NAMALWA (cell line): ENCODE results near the gene TM4SF5.
A peak's percentile ranks its signal among the peaks of the same experiment; 100 is the strongest.

Experiments used
- DNase-seq: peaks from one replicate; pipeline ENCODE4 v3.0.0-alpha.2; 2015; ENCODE audit warnings: low spot score

The TM4SF5 gene

GRCh38 chr17:4747847-4748246, 23.8 kb upstream of the TM4SF5 start:
- DNase-seq: peak; percentile 19

- no peak for DNase-seq
Observed at GRCh38 chr17:4748686-4749085, 23.0 kb upstream of the TM4SF5 start.

GRCh38 chr17:4750606-4751005, 21.1 kb upstream of the TM4SF5 start:
- DNase-seq: no peak

- no peak for DNase-seq
Observed at GRCh38 chr17:4751932-4752331, 19.8 kb upstream of the TM4SF5 start.

- no peak for DNase-seq
Observed at GRCh38 chr17:4753392-4753791, 18.3 kb upstream of the TM4SF5 start.

- no peak for DNase-seq
Observed at GRCh38 chr17:4759776-4760236, 11.9 kb upstream of the TM4SF5 start.

GRCh38 chr17:4764595-4764994, 7.1 kb upstream of the TM4SF5 start:
- no peak for DNase-seq

- no peak for DNase-seq
Observed at GRCh38 chr17:4766201-4766600, 5.5 kb upstream of the TM4SF5 start.

- DNase-seq: no peak
Observed at GRCh38 chr17:4766723-4767122, 5.0 kb upstream of the TM4SF5 start.

- DNase-seq: no peak
Observed at GRCh38 chr17:4768298-4768697, 3.4 kb upstream of the TM4SF5 start.

GRCh38 chr17:4769628-4770027, 2.1 kb upstream of the TM4SF5 start:
- no peak for DNase-seq

GRCh38 chr17:4772235-4772613, 538 bp downstream of the TM4SF5 start:
- DNase-seq: no peak

GRCh38 chr17:4777969-4778760, 6.5 kb downstream of the TM4SF5 start:
- no peak for DNase-seq

GRCh38 chr17:4780325-4780955, 8.8 kb downstream of the TM4SF5 start:
- DNase-seq: no peak

GRCh38 chr17:4782652-4783051, 11.0 kb downstream of the TM4SF5 start:
- DNase-seq: no peak

GRCh38 chr17:4785311-4786105, 13.8 kb downstream of the TM4SF5 start:
- DNase-seq: no peak

GRCh38 chr17:4786106-4786511, 14.4 kb downstream of the TM4SF5 start, which contains the start of gene VMO1:
Gene VMO1, minus strand, starts transcription at chr17:4786364. Its CDS starts 12 bp downstream, at chr17:4786352.
- DNase-seq: no peak

- no peak for DNase-seq
Observed at GRCh38 chr17:4786516-4786915, 14.8 kb downstream of the TM4SF5 start.

GRCh38 chr17:4788159-4788806, 16.6 kb downstream of the TM4SF5 start:
- DNase-seq: no peak

GRCh38 chr17:4788807-4789700, 17.4 kb downstream of the TM4SF5 start, which contains the start of gene GLTPD2:
Gene GLTPD2, plus strand, starts transcription at chr17:4788964. Its CDS starts 48 bp downstream, at chr17:4789012.
- no peak for DNase-seq

GRCh38 chr17:4789701-4789950, 17.9 kb downstream of the TM4SF5 start:
- DNase-seq: no peak
